Activated CD4-positive, alpha-beta T cell treated with anti-CD3 and anti-CD28 coated beads, Interleukin-2, Interleukin-4, amounts not matched to agents 100 ng/mL and 50 ng/mL, durations not matched to agents 16 hours and 8 hours (primary cell): ENCODE measurements around the gene NGEF.

Source experiments
- DNase-seq: peaks from one replicate; pipeline ENCODE4 v3.0.0-alpha.2; 2020; ENCODE audit warnings: low spot score

NGEF gene

DNA sequence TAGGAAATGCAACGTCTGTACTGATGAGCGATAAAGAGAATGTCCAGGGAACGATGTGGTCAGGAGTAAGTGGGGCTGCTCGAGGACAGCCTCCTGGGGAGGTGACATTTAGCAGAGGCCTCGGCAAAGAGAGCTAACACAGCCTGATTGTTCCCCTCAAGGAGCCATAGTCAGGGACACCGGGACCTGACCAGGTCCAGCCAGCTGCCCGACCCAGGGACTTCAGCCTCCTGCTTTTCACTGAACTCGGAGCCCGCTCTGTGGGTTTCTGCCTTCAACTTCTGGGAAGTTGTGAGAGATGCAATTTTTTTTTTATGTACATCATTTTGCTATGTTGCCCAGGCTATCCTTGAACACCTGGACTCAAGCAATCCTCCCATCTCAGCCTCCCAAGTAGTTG, 29.5 kb upstream of the NGEF start:
- no peak for DNase-seq

DNA sequence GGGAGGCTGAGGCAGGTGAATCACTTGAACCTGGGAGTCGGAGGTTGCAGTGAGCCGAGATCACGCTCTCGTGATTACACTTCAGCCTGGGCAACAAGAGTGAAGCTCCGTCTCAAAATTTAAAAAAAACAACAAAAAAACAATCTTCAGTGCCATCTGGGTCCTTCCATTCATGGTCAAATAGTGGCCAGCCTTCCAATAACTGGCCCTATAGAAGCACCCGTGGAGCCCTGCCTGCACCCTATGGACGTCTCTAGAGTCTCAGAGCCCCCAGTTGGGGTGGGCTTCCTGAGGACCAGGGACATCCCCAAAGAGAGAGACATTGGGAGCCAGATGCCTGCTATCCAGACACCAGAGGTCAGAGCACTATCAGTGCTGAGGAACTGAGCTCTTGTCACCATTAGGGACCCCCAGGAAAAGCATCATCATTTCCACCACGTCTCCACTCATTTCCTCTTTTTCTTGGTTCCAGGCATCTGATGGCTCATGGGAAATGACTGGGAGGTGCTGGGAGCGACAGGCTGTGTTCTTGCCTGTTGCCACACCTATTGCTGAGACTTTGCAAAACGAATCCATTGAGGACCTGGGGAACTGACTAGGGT, 28.8 kb upstream of the NGEF start:
- DNase-seq: no peak

DNA sequence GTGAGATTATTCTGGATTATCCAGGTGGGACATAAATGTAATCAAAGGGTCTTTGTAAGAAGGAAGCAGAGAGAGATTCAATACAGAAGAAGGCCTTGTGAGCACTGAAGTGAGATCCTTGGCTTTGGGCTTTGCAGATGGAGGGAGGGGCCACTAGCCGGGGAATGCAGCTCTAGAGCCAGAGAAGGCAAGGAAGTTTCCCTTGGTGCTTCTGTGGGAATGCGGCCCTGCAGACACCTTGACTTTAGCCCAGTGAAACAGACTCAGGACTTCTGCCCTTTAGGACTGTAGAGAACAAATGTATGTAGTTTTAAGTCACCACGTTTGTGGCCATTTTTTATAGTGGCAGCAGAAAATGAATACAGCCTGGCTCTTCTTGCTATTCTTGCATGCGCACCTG, 27.5 kb upstream of the NGEF start:
- DNase-seq: no peak

GRCh38 chr2:233039846-233040530, 26.9 kb upstream of the NGEF start:
- DNase-seq: no peak

GRCh38 chr2:233039212-233039845, 26.3 kb upstream of the NGEF start:
- no peak for DNase-seq

DNA sequence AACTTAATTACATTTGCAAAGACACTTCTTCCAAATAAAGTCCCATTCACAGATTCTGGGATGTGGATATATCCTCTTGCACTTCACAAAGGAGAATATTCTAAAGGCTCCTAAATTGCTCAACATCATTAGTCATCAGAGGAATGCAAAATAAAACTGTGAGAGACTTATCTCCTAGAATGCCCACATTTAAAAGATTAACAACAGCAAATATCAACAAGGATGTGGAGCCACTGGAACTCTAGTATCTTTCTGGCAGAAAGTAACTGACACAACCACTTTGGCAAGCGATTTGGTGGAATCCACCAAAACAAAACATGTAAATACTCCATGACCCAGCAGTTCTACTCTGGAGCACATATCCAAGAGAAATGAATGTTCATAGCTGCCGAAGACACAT, 24.0 kb upstream of the NGEF start:
- DNase-seq: no peak

DNA sequence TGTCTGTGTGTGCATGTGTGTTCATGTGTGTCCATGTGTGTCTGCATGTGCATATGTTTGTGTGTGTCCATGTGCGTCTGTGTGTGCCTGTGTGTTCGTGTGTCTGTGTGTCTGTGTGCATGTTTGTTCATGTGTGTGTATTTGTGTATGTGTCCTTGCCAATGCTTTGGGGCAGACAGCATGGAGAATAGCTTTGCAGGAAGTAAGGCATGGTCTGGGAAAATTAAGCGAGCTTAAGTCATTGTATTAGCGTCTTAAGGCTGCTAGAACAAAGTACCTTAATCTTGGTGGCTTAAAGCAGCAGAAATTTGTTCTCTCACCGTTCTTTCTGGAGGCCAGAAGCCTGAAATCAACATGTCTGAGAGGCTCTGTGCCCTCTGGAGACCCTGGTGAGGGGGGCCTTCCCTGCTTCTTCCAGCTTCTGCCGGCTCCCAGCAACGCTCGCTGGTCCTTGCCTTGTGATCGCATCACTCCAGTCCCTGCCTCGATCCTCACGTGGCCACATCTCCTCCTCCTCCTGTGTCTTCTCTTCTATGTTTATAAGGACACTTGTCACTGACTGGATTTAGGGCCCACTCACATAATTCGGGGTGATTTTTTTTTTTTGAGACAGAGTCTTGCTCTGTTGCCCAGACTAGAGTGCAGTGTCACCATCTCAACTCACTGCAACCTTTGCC, 23.2 kb upstream of the NGEF start:
- DNase-seq: no peak

DNA sequence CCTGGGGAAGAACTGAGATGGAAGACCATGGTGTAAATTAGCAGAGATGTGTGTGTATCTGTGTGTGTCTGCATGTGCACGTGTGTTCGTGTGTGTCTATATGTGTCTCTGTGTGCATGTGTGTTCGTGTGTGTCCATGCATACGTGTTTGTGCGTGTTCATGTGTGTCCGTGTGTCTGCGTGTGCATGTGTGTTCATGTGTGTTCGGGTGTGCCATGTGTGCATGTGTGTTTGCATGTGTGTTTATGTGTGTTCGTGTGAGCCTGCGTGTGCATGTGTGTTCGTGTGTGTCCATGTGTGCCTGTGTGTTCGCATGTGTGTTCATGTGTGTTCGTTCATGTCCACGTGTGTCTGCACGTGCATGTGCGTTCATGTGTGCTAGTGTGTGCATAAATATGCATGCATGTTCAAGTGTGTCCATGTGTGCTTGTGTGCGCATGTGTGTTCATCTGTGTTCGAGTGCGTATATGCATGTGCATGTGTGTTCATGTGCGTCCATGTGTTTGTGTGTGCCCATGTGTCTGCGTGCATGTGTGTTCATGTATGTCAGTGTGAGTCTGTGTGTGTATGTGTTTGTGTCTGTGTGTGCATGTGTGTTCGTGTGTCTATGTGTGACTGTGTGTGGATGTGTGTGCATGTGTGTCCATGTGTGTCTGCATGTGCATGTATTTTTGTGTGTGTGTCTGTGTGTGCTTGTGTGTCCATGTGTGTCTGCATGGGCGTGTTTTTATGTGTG, 22.5 kb upstream of the NGEF start:
- no peak for DNase-seq

DNA sequence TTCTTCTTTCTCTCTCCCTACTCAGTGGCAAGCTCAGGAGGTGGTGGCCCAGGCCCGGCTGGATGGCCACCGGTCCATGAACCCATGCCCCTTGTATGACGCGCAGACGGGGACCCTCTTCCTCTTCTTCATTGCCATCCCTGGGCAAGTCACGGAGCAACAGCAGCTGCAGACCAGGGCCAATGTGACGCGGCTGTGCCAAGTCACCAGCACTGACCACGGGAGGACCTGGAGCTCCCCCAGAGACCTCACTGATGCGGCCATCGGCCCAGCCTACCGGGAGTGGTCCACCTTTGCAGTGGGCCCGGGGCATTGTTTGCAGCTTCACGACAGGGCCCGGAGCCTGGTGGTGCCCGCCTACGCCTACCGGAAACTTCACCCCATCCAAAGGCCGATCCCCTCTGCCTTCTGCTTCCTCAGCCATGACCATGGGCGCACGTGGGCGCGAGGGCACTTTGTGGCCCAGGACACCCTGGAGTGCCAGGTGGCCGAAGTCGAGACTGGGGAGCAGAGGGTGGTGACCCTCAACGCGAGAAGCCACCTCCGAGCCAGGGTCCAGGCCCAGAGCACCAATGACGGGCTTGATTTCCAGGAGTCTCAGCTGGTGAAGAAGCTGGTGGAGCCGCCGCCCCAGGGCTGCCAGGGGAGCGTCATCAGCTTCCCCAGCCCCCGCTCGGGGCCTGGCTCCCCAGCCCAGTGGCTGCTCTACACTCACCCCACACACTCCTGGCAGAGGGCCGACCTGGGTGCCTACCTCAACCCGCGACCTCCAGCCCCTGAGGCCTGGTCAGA, 21.2 kb upstream of the NGEF start:
- DNase-seq: no peak

GRCh38 chr2:233033672-233034071, 20.6 kb upstream of the NGEF start:
- DNase-seq: no peak

DNA sequence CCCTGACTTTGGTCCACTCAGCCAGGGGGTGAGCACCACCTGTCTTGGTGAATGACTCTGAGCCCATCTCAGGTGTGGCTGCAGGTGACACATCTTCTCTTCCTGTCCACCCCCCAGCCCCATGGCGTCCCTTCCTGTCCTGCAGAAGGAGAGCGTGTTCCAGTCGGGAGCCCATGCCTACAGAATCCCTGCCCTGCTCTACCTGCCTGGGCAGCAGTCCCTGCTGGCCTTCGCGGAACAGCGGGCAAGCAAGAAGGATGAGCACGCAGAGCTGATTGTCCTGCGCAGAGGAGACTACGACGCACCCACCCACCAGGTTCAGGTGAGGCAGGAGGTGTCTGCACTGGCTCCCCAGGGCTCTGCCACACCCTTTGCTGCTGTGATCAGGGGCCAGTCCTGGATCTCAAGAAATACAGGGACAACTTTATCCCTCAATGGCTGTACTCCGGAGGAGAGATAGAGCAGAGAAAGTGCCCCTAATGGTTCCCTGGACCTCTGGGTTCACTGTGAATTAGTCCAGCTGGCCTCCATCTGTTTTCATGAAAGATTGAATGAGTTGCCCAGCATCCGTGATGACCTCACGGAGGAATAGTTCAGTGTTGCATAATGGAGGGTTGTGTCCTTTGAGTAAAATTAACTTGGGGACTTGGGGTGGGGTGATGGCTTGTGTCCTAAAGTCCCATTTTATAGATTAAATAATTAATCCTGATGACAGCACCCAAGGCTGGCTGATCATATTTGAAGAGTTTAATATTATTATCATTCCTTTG, 19.7 kb upstream of the NGEF start, which contains the start of gene NEU2:
Gene NEU2, plus strand, starts transcription at position 122 of the 770 bp plus-strand sequence. Its CDS starts 0 bp downstream, at position 122.
- no peak for DNase-seq

GRCh38 chr2:233031556-233032500, 18.8 kb upstream of the NGEF start:
- no peak for DNase-seq

DNA sequence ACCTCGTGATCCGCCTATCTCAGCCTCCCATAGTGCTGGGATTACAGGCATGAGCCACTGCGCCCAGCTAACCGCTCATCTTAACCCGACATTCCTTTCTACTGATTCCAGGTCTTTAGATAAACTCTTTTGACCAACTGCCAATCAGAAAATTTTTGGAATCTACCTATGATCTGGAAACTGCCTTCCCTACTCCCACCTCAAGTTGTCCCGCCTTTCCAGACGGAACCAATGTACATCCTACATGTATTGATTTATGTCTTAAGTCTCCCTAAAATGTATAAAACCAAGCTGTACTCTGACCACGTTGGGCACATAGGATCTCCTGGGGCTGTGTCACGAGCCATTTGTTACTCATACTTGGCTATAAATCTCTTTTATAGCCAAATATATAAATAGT, 16.3 kb upstream of the NGEF start:
- no peak for DNase-seq

DNA sequence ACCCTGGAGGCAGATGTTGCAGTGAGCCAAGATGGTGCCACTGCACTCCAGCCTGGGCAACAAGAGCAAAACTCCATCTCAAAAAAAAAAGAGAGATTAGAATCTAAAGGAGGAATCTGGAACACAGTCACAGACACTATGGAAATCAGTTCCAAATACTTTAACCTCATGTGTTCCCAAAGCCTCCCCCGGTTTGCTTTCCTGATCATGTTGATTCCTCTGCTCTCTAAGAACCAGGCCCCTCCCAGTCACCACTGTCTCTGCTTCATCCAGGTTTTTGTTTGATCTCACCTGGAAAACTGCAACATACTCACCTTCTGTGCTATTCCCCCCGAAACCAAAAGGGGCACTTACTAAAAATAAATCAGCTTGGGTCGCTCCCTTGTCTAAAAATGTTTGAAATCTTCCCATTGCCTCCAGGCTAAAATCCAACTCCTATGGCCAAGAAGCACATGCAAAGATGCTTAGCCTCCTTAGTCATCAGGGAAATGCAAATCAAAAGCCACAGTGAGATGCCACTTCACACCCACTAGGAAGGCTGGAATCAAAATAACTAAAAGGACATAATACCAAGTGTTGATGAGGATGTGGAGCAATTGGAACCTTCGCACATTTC, 13.2 kb upstream of the NGEF start:
- no peak for DNase-seq

GRCh38 chr2:233025706-233026105, 12.7 kb upstream of the NGEF start:
- DNase-seq: no peak

DNA sequence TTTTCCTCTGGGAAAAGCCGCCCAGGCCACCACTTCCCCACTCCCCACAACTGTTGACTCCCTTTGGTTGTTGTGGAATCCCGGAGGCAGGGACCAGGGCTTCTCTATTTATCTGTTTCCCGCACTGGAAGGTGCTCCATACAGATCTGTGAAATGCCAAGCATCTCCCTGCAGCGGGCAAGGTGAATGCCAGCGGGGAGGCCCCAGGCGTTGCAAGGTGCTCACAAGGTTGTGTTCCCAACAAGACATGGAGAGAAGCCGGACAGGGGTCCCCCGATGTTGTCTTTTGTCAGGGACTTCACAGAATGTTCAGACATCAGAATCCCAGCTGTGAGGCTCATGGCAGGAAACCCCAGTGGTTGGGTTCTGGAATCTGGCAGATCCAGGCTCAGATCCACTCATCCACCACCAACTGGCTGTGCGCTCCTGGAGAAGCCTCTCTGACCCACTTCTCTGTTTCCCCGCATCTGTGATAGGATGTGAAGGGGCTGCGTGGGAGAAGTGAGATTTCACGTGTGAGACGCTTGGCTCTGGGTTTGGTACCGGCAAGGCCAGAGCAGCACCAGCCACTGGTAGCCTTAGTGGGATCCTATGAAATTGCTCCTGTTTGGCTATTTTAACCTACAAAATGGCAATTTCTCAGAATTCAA, 10.8 kb upstream of the NGEF start:
- DNase-seq: no peak

GRCh38 chr2:233023007-233023760, 10.1 kb upstream of the NGEF start:
- no peak for DNase-seq

- no peak for DNase-seq
These were observed 9.5 kb upstream of the NGEF start for GRCh38 chr2:233022561-233022960.
